ENCODE measurements around the gene CXorf38. TPM values are rescaled to one million over a fixed set of nuclear protein-coding genes. Genes with fewer than 3 reads are reported as not detected.

CXorf38 gene
- total RNA-seq, 1 donor from 2014 or later = 23.2 TPM

DNA sequence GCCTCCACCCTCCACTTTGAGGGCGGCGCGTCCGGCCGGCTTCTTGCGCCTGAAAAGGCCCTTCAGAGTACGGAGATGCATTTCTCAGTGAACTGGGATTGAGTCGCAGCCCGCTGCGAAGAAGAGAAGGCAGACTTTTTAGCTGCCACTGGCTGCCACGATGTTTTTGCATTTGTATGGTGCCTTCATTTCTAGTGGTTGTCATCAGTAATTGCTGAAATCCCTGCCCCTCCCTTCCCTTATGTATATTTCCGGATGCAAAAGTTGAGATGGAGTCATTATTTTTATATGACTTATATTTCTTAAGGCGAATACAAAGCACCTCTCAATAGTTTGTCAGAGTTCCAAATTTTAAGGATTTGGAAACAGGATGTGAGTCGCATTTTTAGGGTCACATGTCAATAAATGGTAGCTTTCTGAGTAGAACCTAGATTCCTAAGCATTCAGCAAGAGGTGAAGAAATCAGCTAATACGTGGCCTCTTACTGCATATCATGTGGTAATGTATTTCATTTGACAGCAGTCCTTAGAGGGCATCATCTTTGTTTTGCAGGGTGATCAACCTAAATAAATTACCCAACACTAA lies 65.9 kb downstream of the CXorf38 start:
- TF ChIP-seq, protein P1, sequence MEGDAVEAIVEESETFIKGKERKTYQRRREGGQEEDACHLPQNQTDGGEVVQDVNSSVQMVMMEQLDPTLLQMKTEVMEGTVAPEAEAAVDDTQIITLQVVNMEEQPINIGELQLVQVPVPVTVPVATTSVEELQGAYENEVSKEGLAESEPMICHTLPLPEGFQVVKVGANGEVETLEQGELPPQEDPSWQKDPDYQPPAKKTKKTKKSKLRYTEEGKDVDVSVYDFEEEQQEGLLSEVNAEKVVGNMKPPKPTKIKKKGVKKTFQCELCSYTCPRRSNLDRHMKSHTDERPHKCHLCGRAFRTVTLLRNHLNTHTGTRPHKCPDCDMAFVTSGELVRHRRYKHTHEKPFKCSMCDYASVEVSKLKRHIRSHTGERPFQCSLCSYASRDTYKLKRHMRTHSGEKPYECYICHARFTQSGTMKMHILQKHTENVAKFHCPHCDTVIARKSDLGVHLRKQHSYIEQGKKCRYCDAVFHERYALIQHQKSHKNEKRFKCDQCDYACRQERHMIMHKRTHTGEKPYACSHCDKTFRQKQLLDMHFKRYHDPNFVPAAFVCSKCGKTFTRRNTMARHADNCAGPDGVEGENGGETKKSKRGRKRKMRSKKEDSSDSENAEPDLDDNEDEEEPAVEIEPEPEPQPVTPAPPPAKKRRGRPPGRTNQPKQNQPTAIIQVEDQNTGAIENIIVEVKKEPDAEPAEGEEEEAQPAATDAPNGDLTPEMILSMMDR (IDR thresholded peaks at IDR 0.05; ENCODE audit: insufficient read depth, low read length, poor library complexity, severe bottlenecking) = no peak
- DNase-seq (ENCODE audit: low read depth) = no peak
- H3K27me3 ChIP-seq (ENCODE audit: control insufficient read depth, insufficient read depth, low read length) = no peaks in the 10 kb centered on the region
- no peaks in the 10 kb centered on the region for H3K36me3 ChIP-seq (ENCODE audit: control insufficient read depth, insufficient read depth, low read length)
- peak overlapping the region; percentile 67 for H3K4me3 ChIP-seq (ENCODE audit: low read depth, low read length)

DNA sequence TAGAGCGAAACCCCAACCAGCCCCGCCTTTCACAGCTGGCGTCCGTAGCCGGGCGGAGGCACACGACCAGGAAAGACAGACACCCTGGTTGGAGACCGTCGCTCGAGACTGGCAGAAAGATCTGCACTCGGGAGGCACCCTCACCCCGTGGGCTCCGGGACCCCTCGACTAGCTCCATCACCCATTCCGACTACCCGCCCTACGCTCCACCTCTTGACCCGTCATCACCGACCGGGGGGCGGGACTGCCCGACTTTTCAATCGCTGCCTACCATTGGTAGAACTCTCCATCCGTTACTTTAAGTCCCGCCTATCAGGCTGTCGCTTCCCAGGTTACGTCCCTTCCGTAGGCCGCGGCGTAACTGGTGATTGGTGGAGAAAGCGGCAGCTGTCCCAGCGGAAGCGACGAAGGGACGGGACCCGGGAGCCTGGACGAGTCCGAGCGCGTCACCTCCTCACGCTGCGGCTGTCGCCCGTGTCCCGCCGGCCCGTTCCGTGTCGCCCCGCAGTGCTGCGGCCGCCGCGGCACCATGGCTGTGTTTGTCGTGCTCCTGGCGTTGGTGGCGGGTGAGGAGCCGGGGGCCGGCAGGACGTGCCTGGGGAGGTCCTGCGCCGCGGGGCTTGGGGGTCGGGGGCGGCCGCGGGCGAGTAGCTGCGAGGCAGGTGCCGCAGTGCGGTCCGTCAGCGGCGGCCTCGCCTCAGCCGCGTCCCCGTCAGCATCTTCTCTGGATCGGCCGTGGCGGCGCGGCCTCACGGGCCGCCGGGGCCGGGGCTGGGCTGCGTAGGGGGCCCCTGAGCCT lies 66.6 kb downstream of the CXorf38 start, which contains the start of gene ATP6AP2:
Gene ATP6AP2, plus strand, starts transcription at position 434 of the 799 bp plus-strand sequence. Its CDS starts 96 bp downstream, at position 530.
- Histone ChIP-seq H3K36me3 (ENCODE audit: control insufficient read depth, insufficient read depth, low read length) (no peaks in the 10 kb centered on the region), H3K4me3 (ENCODE audit: low read depth, low read length) (peak within 1 kb of the TSS; percentile 67), H3K27me3 (ENCODE audit: control insufficient read depth, insufficient read depth, low read length) (no peaks in the 10 kb centered on the region)
- peak; percentile 70 for DNase-seq (ENCODE audit: low read depth)
- TF ChIP-seq, protein P1 (IDR thresholded peaks at IDR 0.05; ENCODE audit: insufficient read depth, low read length, poor library complexity, severe bottlenecking) = no peak

DNA sequence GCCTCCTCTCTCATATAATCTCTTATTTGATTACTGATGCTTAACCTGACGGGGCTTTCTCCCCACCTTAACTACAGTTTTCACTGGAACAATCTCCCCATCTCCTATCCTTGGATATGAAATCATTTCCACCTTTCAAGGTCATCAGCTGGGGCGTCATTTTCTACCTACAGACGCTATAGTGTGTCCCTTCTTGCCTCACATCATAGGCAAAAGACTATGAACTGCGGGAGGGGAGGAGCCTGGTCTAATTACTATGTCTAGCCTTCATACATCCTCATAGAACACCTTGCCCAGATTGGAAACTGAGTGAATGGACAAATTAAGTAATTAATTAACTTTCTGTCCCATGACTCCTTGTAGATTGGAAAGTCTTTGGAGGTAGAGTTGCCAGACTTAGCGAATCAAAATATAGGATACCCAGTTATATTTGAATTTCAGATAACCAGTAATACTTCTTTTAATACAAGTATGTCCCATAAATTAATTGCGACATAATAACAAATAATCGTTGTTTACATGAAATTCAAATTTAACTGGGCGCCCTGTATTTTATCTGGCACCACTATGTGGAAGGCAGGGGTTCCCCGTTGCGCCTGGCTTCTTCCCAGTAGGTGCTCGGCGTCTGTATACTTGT lies 67.3 kb downstream of the CXorf38 start:
- TF ChIP-seq, protein P1 (IDR thresholded peaks at IDR 0.05; ENCODE audit: insufficient read depth, low read length, poor library complexity, severe bottlenecking) = no peak
- Histone ChIP-seq H3K4me3 (ENCODE audit: low read depth, low read length) (peak overlapping the region; percentile 67), H3K36me3 (ENCODE audit: control insufficient read depth, insufficient read depth, low read length) (no peaks in the 10 kb centered on the region), H3K27me3 (ENCODE audit: control insufficient read depth, insufficient read depth, low read length) (no peaks in the 10 kb centered on the region)
- no peak for DNase-seq (ENCODE audit: low read depth)

DNA sequence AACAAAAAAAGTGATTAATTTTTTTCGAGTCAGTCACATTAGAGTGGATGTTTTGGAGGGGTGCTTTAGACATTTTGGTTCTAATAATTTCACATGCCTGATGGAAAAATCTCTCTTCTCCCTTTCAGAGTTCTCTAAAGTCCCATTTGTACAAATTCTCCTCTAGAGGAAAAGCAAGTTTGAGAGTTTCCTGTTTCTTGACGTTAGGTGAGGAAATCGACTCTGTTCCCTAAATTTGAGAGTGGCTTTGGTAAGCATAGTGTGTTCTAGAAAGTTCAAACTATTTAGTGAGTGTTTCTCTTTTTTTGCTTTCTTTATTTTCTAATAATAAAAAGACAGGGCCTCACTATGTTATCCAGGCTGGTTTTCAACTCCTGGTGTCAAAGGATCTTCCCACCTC lies 68.2 kb downstream of the CXorf38 start:
- TF ChIP-seq, protein P1 (IDR thresholded peaks at IDR 0.05; ENCODE audit: insufficient read depth, low read length, poor library complexity, severe bottlenecking) = no peak
- DNase-seq (ENCODE audit: low read depth) = no peak
- Histone ChIP-seq H3K36me3 (ENCODE audit: control insufficient read depth, insufficient read depth, low read length) (no peaks in the 10 kb centered on the region), H3K4me3 (ENCODE audit: low read depth, low read length) (no peak overlapping the region), H3K27me3 (ENCODE audit: control insufficient read depth, insufficient read depth, low read length) (no peaks in the 10 kb centered on the region)

DNA sequence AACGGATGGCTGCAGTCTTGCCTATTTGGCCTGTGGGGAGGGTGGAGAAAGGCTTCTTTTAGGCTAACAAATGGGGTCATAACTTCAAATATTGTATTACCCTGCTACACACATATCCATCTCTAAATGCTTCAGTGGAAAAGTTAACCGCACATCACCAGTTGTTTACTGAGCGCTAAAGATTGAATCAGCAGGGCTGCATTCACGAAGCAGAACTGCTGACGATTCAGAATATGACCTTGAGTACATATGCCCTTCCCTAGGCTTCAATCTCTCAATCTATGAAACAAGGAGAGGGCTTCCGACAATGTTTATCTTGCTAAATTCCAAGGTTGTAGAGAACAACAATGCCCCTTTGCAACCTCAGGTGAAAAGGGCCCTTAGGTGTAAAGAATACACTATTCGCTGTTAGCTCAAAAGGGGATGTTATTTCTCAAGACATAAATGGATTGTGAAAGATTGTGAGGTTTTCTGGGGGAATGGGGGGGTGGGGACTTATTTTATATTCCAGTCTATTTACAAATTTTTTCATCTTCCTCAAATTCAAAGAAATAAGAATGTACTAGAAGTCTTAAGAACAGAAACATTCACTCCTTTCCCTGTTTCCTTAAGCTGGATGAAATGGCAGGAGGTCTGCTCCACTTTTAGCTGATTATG lies 69.2 kb downstream of the CXorf38 start:
- DNase-seq (ENCODE audit: low read depth) = no peak
- no peaks in the 10 kb centered on the region for H3K27me3 ChIP-seq (ENCODE audit: control insufficient read depth, insufficient read depth, low read length)

More for the DNA sequence above, 69.2 kb downstream of the CXorf38 start:
- TF ChIP-seq, protein P1 (IDR thresholded peaks at IDR 0.05; ENCODE audit: insufficient read depth, low read length, poor library complexity, severe bottlenecking) = no peak
- H3K4me3 ChIP-seq (ENCODE audit: low read depth, low read length) = no peak overlapping the region
- H3K36me3 ChIP-seq (ENCODE audit: control insufficient read depth, insufficient read depth, low read length) = no peaks in the 10 kb centered on the region

Other genes starting within 250 kb of the CXorf38 start
- gene ATP6AP2, start 66.6 kb downstream of the CXorf38 start, total RNA-seq = 88.9 and 101 TPM in 2 replicates
- not detected in 2 replicates for gene MPC1L, start 24.1 kb downstream of the CXorf38 start, total RNA-seq
- gene MED14, start 88.0 kb upstream of the CXorf38 start, total RNA-seq = 22.1 and 24.6 TPM in 2 replicates

Data from kidney epithelial cell (primary cell).